ENCODE measurements around the gene PRKACA.

Gene PRKACA

DNA sequence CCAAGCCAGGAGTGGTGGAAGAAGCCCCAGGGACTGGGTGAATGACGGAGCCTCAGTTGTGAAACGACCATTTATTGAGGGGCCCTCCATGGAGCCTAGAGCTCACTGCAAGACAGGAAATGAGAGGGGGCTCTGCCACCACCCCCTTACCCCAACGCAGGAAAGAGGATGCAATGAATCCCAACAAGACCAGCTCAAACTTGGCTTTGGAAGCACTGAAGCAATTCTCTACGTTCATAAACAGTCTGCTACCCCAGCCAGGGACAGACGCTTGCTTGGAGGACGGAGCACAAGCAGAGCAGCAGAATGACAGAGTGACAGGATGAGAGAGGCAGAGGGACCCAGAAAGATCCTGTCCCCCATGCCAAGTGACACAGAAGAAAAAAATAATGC is 1.0 kb downstream of the PRKACA start:
- no peak for DNase-seq

DNA sequence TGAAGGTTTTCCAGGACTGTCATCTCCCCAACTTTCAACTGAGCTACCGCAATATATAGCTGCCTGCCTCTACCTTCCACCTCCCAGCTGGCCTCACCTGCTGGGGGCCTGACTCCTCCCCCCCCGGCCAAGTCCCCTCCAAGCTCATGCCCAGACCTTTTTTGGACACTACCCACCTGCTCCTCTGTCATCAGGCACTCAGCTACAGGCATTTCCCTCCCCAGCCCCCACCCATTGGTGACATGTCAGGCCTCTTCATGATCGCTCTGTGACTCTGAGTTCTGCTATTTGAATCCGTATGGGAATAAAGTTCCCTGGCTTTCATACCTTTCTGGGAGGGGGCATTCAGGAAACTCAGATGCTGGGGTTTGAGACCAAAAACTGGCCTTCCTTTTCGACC is 1.8 kb downstream of the PRKACA start:
- DNase-seq: no peak

DNA sequence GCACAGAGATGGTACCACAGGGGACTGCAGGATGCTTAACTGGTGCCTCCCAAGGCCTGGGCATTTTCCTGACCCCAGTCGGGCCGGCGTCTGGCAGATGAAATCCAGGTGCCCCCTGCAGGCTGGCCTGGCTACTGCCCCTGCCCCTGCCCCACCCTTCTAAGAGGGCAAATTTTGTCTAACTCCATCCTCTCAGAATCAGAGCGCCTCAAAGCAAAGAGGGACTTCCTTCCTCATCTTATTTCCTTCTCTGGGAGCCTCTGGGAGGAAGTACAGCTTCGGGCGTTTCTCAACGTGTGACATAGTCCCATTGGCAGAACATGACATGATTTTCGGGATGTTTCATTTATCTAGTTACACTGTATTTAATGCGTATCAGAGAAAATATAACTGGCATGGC is 2.7 kb downstream of the PRKACA start:
- no peak for DNase-seq

DNA sequence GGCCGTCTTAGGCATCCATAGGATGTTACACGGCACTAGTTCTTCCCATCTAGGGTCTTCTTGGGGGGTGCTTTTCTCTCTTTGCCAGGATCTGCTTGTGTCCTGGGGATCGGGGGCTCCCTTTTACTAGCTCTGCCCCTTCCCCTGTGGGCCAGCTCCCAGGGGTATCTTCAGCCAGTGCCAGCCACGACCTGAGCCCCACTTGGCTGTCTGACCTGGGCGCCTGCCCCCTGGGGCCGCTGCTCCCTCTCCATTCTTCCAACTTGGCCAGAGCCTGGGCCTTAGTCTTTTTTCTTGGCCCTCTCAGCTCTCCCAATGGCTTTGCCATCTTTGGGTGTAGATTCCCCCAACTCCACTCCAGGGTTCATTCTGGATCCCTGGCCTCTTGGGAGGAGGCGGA is 3.1 kb downstream of the PRKACA start:
- DNase-seq: no peak

DNA sequence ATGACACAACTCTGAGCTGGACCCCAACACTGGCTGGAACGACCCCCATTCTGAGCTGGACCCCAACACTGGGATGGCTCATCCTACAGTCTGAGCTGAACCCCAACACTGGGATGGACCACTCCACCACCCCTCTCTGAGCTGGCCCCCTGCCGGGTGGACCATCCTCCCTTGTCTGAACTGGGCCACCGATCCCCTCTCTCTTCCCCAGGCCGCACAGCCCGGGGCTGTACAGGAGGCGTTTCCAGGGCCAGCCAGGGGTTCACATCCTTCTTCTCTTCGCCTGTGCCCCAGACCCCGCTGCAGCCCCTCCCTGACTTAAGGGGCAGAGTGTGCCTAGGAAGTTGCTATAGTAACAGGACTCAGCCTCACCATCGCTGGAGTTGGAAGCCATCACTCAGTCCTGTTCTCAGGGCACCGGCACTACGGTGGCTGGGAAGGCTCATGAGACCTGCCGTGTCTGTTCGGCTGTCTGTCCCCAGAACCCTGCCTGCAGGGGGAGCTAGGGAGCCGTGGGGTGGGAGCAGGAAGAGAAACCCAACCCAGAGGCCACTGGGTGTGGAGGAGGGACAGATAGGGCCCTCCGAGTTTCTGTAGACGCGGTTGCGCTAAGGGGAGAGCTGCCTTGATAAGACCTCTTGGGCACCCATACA is 3.7 kb downstream of the PRKACA start:
- DNase-seq: no peak

DNA sequence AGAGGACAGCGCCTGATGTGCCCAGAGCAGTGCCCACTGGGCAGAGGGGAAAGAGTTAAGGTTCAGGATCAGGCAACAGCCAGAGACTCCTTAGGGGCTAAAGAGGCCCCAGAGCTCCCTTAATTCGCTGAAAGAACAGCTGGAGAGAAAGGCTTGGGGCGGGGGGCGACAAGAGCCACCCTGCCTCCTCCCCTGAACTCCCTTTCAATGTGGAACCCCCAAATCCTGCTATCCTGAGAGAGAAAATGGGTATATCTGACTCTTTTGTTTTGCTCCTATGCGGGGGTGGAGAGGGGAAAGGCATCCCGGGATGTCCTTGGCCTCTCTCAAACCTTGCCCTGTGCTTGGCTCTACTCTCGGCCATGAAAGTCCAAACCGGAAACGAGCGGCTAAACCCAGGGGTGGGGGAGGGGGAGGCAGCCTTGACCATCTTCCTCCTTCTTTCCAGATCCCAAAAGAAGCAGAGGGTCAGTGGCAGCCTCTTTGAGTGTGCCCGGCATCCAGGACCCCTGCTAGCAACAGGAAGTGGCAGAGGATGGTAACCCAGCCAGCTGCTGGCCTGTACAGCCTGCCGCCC is 4.7 kb downstream of the PRKACA start:
- DNase-seq: no peak

DNA sequence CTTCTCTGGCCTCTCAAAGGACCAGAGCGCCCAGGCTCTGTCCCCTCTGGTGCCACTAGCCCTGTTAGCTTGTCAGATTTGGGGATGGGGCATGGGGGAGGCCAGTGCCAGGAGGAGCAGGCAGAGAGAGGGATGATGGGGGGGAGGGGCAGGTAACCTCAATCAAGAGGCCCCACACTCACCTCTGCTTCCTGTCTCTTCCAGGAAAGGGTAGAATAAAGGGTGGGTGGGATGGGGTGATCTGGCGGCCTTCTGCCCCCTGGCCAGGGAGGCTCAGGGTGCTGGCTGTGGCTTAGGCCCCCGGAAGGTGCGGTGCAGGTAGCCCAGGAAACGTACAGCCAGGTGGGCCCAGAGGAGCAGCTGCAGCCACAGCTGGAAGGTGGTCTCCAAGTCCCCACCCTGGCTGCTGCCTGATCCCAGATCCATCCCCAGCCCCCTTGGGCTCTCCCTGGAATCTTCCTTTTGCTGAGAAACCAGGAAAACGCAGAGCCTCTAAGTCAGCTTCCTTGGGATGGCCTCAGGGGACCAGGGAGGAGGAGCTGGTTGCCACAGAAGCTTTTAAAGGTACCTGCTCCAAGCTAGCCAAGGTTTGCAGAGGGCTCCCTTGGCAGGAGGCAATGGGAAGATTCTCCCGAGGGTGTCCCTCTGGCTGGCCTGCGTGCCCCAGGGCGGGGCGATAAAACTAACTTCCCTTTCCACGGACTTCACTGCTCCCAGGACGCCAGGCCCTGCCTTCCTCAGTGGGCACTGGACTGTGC is 5.3 kb downstream of the PRKACA start:
- no peak for DNase-seq

DNA sequence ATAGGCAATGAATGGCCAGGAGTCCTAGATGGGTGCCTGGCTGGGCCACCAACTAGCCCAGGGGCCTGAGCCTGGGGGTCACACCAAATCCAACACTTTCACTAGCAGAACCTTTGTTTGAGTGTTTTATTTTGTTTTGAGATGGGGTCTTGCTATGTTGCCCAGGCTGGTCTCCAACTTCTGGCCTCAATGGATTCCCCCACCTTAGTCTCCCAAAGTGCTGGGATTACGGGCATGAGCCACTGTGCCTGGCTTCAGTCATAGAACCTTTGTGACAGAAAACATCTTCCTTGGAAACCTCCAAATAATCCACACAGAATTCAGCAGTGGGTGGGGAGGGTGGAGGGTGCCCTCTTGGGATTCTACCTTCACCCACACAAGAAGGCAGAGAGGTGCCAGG is 6.1 kb downstream of the PRKACA start:
- DNase-seq: no peak

DNA sequence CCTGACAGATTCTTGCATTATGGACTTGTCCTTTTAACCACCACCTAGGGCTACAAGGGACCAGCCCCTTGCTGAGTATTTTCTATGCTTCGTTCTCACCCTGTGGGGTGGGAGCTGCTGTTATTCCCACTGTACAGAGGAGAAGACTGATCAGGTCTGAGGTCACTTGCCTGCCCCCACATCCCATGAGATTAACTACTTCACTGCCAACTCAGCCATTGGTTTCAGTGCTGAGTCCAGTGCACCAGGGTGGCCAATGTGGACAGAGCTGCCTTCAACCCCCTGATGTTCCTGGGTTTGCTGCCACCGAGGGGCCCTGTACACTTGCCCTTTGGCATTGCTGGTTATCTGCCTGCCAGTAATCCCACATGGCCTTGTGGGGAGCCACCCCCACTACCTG is 6.9 kb downstream of the PRKACA start:
- no peak for DNase-seq

DNA sequence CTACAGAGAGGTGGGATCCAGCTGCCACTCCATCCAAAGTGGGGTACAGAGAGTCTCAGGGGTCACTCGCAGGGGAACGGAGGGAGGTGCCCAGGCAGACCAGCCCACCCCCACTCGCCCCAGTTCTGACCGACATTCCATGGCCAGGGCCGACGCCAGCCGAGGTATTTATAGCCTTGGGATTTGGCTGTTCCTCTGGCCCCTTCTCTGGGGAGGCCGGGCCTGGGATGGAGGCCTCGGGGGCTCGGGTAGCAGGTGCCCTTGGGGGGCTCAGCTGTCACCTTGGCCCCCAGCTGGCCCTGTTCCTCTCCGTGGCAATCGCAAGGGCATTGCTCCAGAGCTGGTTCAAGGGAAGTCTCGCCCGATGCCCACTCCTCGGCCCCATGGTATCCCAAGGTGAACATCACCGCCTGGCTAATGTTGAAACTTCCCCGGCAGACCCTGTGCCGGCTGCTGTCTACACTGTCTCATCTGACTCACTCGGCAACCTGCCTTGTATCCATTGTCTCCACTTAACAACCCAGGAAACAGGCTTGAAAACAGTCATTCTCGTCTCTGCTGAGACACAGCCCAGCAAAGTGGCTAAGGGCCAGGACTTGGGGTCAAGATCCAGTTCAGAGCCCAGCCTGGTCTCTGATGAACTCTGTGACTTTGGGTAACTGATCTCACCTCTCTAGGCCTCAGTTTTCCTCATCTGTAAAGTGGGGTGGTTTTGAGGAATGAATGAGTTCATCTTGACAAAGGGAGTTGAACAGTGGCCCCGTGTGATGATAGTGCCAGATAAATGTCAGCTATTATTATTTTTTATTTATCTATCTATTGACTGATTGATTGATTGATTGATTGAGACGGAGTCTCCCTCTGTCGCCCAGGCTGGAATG is 9.7 kb downstream of the PRKACA start:
- DNase-seq: no peak

DNA sequence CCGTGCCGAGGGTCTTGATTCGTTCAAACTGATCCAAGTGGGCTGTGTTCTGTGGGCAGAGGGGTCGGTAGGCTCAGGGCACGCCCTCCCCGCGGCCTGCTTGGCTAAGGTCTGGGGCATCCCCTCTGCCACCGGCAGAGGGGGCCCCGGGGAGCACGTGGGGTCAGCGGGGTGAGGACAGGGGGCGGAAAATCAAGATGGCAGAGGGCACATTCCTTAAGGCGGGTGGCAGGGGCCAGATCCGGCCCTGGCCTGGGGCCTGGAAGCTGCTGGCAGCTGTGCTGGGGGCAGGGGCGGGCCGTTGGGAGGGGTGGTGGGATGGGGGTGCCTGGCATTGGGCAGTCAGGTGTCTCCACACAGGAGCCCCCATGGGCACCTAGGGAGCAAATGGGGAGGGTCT is 10.7 kb downstream of the PRKACA start:
- no peak for DNase-seq

DNA sequence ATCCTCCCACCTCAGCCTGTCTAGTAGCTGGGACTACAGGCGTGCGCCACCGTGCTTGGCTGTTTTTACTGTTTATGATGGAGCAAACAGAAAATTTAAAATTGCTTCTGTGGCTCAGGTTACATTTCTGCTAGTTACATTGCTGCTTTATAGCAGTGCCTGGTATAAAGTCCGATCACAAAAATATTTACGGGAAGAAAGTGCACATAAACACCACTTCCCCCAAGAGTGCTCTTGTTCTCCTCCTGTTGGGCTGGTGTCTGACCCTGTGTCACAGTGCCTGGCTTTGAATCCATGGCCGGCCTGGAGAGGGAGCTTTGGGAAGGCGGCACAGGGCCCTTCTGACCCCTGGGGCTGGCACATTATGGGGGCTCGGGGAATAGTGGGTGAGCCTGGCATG is 11.9 kb downstream of the PRKACA start:
- DNase-seq: no peak

DNA sequence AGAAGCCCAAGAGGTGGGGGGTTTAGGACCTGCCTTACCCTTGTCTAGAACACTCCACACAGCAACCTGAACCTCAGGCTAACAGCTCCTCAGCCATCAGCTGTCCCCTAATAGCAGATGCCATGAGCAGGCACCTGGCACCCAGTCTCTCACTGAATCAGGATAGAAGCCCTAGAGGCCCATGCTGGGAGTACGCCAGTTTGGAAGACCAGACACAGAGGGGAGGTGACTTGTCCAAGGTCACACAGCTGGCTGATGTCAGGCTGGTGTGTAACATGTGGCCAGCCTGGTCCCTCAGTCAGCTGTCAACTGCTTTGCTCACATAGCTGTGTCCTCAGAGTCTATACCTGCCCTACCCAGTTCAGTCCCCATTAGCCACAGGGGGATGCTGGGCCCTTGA is 14.3 kb downstream of the PRKACA start:
- DNase-seq: no peak

DNA sequence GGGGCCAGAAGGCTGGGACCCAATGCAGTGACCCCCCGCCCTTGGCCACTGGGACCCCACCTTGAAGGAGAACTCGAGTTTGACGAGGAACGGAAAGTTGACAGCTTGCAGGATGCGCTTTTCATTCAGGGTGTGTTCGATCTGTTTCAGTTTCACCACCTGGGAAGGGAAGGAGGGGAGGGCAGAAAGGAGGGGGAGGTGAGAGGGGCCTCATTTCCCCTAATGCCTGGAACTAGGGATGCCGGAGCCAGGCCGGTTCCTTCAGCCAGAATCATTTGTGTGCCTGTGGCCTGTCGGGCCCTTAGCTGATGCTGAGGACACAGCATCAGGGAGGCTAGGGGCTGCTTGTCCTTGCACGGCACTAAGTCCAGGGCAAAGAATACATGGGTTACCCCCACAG is 14.8 kb downstream of the PRKACA start:
- DNase-seq: no peak

DNA sequence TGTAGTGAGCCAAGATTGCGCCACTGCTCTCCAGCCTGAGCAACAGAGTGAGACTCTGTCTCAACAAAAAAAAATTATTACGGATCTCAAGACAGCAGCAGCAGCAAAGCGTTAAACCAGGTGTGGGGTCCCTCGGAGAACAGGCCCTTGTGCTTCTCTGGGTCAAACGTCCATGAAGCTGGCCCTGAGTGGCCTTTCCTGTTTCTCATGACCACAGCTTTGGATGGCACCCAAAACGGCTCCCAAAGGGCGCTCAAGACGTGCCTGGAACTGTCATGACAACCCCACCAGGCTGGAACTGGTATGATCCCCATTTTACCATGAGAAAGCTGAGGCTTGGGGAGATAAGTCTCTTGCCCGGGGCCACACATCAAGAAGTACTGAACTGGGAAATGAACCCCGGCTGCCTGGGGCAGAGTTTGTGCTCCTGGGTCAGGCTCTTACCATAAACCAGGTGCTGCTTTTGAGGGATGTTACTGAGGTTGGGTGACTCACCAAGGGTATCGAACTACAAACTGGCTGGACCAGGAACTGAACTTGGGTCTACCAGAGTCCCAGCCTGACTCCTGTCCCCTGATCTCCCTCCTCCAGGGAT is 15.4 kb downstream of the PRKACA start:
- DNase-seq: no peak

DNA sequence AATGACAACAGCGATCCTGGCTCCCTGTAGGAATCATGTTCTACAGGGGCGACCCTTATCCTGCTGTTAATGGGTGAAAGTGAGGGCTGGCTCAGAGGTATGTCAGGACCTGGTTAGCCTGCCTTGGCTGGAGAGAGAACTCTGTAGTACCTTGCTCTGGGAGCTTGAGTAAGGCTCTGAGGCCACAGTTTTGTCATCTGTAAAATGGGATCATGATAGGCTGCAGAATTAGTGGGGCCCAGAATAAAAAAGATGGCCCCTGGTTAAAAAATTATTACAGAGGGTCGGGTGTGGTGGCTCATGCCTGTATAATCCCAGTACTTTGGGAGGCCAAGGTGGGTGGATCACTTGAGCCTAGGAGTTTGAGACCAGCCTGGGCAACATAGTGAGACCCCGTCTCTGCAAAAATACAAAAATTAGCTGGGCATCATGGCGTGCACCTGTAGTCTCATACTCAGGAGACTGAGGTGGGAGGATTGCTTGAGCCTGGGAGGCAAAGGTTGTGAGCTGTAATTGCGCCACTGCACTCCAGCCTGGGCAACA is 16.5 kb downstream of the PRKACA start:
- no peak for DNase-seq

DNA sequence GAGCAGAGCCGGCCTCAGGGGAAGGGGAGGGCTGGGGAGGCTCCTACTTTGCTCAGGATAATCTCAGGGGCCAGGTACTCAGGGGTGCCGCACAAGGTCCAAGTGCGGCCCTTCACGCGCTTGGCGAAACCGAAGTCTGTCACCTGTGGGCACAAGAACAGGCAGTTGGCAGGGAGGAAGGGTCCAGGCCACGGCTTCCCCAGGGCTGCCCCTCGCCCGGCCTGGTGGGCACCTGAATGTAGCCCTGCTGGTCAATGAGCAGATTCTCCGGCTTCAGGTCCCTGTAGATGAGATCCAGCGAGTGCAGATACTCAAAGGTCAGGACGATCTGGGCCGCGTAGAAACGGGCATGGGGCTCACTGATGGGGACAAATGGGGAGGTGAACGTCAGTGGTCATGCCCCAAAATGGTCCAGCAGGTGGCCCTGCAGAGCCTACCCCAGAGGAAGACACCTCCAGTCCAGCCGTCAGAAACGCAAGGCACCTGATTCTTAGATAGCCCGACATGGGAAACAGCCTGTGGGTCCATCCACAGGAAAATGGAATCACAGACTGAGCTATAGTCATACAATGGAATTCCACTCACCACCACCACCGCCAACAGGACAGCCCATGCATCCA is 19.9 kb downstream of the PRKACA start:
- DNase-seq: no peak

DNA sequence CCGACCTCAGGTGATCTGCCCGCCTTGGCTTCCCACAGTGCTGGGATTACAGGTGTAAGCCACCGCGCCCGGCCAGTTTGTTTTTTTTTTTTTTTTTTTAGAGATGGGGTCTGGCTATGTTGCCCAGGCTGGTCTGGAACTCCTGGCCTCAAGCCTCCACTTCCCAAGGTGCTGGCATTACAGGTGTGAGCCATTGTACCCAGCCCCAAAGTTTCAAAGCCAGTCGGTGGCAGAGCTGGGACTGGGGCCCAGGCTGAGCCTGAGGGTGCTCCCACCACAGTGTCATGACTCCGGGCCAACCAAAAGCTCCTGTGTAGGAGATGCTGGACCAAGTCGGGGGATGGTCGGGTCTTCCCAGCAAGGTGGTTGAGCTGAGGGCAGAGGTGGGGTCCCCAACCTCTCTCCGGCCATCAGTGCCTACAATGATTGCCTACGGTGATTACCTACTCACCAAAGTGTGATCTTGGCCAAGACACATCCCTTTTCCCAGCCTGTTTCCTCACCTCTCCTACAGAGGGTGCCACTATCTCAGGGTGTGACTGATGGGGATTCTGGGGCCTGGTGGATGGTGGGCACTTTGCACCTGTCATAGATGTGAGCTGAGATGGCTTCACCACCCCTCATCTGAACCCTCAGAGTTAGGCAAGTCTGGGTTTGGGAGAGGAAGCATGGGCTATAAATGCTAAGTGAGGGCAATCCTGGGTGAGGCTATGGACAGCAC is 21.1 kb downstream of the PRKACA start:
- DNase-seq: no peak

DNA sequence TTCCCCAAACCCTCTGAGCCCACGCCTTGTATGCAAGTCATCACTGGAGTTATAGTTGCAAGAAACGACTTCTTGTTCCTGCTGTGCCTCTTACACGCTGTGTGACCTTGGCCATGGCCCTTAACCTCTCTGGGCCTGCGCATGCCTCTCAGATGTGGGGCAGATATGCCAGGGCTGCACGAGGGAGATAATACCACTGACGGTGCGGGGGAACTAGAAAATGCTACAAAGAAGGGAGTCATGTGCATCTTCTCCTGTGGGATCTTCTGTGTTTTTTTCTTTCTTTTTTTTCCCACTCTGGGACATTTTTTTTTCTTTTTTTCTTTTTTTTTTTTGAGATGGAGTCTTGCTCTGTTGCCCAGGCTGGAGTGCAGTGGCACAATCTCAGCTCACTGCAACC is 22.7 kb downstream of the PRKACA start:
- DNase-seq: no peak

DNA sequence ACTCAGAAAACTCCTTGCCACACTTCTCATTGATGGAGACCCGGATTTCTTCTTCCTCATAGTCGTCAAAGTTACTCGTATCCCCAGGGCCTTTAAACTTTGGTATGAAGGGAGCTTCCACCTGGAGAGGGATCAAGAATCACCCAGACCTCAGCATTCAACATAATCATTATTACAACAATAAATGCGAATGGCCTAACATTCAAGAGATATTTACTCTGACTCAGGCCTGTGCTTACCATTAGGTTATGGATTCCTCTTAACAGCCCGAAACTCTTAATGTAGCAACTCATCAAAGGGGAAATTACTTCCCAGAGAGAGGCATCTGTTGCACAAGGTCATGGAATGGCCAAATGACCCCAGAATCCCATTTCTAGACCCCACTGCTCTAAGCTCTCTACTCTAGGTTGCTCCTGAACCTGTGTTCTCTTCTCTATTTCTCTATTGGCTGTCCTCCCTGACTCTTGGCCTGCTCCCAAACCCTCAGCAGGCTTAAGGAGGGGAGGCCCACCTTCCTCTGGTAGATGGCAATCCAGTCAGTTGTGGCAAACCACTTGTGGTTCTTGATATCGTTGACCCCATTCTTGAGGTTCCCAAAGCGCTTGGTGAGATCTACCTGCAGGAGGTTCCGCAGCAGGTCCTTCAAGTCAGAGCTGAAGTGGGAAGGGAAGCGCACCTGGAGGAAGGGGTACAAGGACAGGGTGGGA is 24.3 kb downstream of the PRKACA start:
- DNase-seq: no peak

Measured in NCI-H187 (cell line).